OCI-LY7 (cell line): Measurements from ENCODE around the gene MRPS10.

Source experiments
- CTCF ChIP-seq: fragments of 200-600 bp; sonication (generic); conservative IDR thresholded peaks from 2 replicates; pipeline ENCODE4 v1.5.1; 2014; ENCODE audit warnings: mild to moderate bottlenecking, antibody characterized with exemption, low read length, moderate library complexity, mixed read lengths
- EZH2phosphoT487 ChIP-seq: fragments of 200-600 bp; sonication (generic); IDR thresholded peaks from 2 replicates; pipeline ENCODE4 v1.6.1; 2018; ENCODE audit warnings: low read depth, borderline replicate concordance, mild to moderate bottlenecking, mixed run types, antibody characterized with exemption, low read length, moderate library complexity, mixed read lengths

DNA sequence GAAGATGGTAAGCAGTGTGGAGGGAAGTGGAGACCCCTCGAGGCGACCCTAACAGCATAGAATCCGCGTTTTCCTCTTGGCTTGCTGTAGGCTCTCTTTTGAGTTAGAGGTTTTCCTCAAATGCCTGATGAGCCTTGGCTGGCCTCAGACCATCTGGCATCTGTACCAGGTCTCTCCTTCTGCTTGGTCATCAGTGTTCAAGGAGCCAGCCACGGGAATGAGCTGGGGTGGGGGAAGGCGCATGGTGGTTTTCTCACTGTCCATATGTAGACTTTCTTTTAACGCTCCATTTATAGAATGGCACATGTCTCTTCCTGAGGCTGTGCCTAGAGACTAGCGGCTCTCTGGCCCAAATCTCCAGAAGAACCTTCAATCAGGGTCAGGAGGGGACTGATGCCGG lies 52.6 kb downstream of the MRPS10 start:
- TF ChIP-seq CTCF (no peak), EZH2phosphoT487 (no peak)
